Measurements from ENCODE around the gene REST.
"Not testable (repeated sequence)": the region's sequence is repeated elsewhere in the genome, so short reads cannot be mapped to it uniquely, and the experiment has no call there.

REST gene

GRCh38 chr4:56907489-56908205 is at the start of gene REST:
TSS of gene REST (plus strand) at chr4:56907900. CDS start at chr4:56910639, 2,739 bp downstream.
- peak; percentile 90 for DNase-seq (ENCODE audit: low spot score)
- FAIRE-seq = peak; percentile 84

- FAIRE-seq (no peak), DNase-seq (ENCODE audit: low spot score) (no peak)
Observed at GRCh38 chr4:56859841-56860240, 47.9 kb upstream of the REST start.

GRCh38 chr4:56860781-56861180 is 46.9 kb upstream of the REST start:
- no peak for FAIRE-seq

GRCh38 chr4:56861360-56861759 is 46.3 kb upstream of the REST start:
- FAIRE-seq (no peak), DNase-seq (ENCODE audit: low spot score) (no peak)

More at GRCh38 chr4:56860781-56861180, 46.9 kb upstream of the REST start:
- DNase-seq (ENCODE audit: low spot score) = no peak

- no peak for DNase-seq (ENCODE audit: low spot score)
- no peak for FAIRE-seq
Observed at GRCh38 chr4:56863441-56864139, 44.1 kb upstream of the REST start.

GRCh38 chr4:56870946-56871345 is 36.8 kb upstream of the REST start:
- FAIRE-seq (no peak), DNase-seq (ENCODE audit: low spot score) (no peak)

GRCh38 chr4:56871371-56871866 is 36.3 kb upstream of the REST start:
- DNase-seq (ENCODE audit: low spot score) = no peak
- peak; percentile 72 for FAIRE-seq

- DNase-seq (ENCODE audit: low spot score) (no peak), FAIRE-seq (no peak)
Observed at GRCh38 chr4:56874166-56874565, 33.5 kb upstream of the REST start.

GRCh38 chr4:56874923-56875322 is 32.8 kb upstream of the REST start:
- no peak for FAIRE-seq

GRCh38 chr4:56876264-56876663 is 31.4 kb upstream of the REST start:
- DNase-seq (ENCODE audit: low spot score) = no peak
- no peak for FAIRE-seq

More at GRCh38 chr4:56874923-56875322, 32.8 kb upstream of the REST start:
- no peak for DNase-seq (ENCODE audit: low spot score)

- FAIRE-seq (no peak), DNase-seq (ENCODE audit: low spot score) (no peak)
Observed at GRCh38 chr4:56879996-56880395, 27.7 kb upstream of the REST start.

- FAIRE-seq (no peak), DNase-seq (ENCODE audit: low spot score) (no peak)
Observed at GRCh38 chr4:56880572-56880971, 27.1 kb upstream of the REST start.

GRCh38 chr4:56884511-56884910 is 23.2 kb upstream of the REST start:
- not testable (repeated sequence) for FAIRE-seq

GRCh38 chr4:56892691-56893090 is 15.0 kb upstream of the REST start:
- DNase-seq (ENCODE audit: low spot score) (no peak), FAIRE-seq (peak; percentile 9)

More at GRCh38 chr4:56884511-56884910, 23.2 kb upstream of the REST start:
- not testable (repeated sequence) for DNase-seq (ENCODE audit: low spot score)

GRCh38 chr4:56897842-56898241 is 9.9 kb upstream of the REST start:
- FAIRE-seq; DNase-seq (ENCODE audit: low spot score): not testable (repeated sequence)

- not testable (repeated sequence) for FAIRE-seq; DNase-seq (ENCODE audit: low spot score)
Observed at GRCh38 chr4:56900186-56900585, 7.5 kb upstream of the REST start.

- DNase-seq (ENCODE audit: low spot score) (no peak), FAIRE-seq (no peak)
Observed at GRCh38 chr4:56902703-56903102, 5.0 kb upstream of the REST start.

GRCh38 chr4:56905796-56906195 is 1.9 kb upstream of the REST start:
- DNase-seq (ENCODE audit: low spot score) = no peak
- FAIRE-seq = no peak

GRCh38 chr4:56906489-56907393 is 959 bp upstream of the REST start:
- DNase-seq (ENCODE audit: low spot score) = peak; percentile 9

GRCh38 chr4:56908206-56909085 is 746 bp downstream of the REST start:
- DNase-seq (ENCODE audit: low spot score) = peak; percentile 85
- FAIRE-seq = no peak

More at GRCh38 chr4:56906489-56907393, 959 bp upstream of the REST start:
- FAIRE-seq = no peak
